Fibroblast of lung (primary cell): ENCODE results near the gene SPRY2.

Experiments used
- EZH2 ChIP-seq: IDR thresholded peaks from 2 replicates; pipeline ENCODE4 v1.5.1; 2012; ENCODE audit warnings: low read length, control low read depth, mild to moderate bottlenecking; ENCODE audit errors: missing control alignments
- TF ChIP-seq, protein P1 (sequence below), 2 donors: IDR thresholded peaks in 1 of 2; conservative IDR thresholded peaks in 1 of 2; 1 replicate in 1 of 2; 2 replicates in 1 of 2; pipeline ENCODE4 v1.5.1; 2011 to 2012; ENCODE audit warnings: low read length in 2 of 2, control low read depth in 1 of 2, inconsistent platforms in 1 of 2, low read depth in 1 of 2, mild to moderate bottlenecking in 1 of 2

DNA sequence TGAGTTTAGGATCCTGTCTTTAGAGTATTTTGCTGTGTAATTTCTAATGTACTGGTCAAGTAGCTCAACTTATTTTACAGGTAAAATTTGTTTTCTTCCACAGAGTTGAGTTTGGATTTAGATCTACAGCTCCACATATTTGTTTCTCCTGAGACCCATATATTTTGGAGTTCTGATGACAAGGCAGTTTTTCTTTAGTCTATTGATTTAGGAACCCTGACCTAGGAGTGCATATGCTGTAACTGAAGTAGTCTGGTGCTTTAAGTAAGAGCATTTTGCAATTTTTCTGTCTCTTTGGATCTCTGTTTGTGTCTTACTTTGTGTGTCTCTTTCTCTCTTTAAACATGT is 19.5 kb upstream of the SPRY2 start:
- TF ChIP-seq, protein P1, sequence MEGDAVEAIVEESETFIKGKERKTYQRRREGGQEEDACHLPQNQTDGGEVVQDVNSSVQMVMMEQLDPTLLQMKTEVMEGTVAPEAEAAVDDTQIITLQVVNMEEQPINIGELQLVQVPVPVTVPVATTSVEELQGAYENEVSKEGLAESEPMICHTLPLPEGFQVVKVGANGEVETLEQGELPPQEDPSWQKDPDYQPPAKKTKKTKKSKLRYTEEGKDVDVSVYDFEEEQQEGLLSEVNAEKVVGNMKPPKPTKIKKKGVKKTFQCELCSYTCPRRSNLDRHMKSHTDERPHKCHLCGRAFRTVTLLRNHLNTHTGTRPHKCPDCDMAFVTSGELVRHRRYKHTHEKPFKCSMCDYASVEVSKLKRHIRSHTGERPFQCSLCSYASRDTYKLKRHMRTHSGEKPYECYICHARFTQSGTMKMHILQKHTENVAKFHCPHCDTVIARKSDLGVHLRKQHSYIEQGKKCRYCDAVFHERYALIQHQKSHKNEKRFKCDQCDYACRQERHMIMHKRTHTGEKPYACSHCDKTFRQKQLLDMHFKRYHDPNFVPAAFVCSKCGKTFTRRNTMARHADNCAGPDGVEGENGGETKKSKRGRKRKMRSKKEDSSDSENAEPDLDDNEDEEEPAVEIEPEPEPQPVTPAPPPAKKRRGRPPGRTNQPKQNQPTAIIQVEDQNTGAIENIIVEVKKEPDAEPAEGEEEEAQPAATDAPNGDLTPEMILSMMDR (conservative IDR thresholded peaks at IDR 0.05 in 1 of 2, IDR thresholded peaks at IDR 0.05 in 1 of 2; ENCODE audit: low read depth in 1 of 2, low read length in 2 of 2): no peak
- no peak for TF ChIP-seq EZH2
